Prostate gland (tissue), 2 donors: ENCODE measurements around the gene PPP2R5B.

Experiments used
- POLR2AphosphoS5 ChIP-seq: sonication (generic); formaldehyde crosslinking; IDR thresholded peaks from one replicate; pipeline ENCODE4 v1.6.1; 2017; ENCODE audit warnings: antibody characterized with exemption
- TF ChIP-seq, protein P1 (sequence below), 4 experiments: fragments of 200-600 bp in 2 of 4; fragments of 450-650 bp in 2 of 4; sonication (generic) in 2 of 4; IDR thresholded peaks; 1 replicate in 3 of 4; 2 replicates in 1 of 4; pipeline ENCODE4 v1.5.1; 2016 to 2019; ENCODE audit warnings: antibody characterized with exemption in 4 of 4, mild to moderate bottlenecking in 2 of 4, moderate library complexity in 2 of 4

DNA sequence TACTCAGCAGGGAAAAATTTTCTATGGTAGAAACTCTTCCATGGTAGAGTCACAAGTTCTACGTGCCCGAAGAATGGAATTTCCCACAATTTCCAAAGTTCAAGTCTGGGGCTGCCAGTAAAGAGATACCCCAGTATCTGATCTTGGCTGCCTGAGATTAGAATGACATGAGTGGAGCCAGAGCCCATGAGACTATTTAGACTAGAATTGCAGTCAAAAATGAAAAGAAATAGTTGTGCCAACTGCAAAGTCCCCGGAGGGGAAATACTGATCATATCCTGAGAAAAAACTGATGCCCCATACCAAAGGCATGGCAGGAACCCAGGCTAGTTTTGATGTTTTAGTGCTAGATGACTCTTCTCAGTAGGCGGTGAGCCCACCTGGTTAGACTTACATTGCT lies 36.2 kb downstream of the PPP2R5B start:
- TF ChIP-seq, protein P1, sequence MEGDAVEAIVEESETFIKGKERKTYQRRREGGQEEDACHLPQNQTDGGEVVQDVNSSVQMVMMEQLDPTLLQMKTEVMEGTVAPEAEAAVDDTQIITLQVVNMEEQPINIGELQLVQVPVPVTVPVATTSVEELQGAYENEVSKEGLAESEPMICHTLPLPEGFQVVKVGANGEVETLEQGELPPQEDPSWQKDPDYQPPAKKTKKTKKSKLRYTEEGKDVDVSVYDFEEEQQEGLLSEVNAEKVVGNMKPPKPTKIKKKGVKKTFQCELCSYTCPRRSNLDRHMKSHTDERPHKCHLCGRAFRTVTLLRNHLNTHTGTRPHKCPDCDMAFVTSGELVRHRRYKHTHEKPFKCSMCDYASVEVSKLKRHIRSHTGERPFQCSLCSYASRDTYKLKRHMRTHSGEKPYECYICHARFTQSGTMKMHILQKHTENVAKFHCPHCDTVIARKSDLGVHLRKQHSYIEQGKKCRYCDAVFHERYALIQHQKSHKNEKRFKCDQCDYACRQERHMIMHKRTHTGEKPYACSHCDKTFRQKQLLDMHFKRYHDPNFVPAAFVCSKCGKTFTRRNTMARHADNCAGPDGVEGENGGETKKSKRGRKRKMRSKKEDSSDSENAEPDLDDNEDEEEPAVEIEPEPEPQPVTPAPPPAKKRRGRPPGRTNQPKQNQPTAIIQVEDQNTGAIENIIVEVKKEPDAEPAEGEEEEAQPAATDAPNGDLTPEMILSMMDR (IDR thresholded peaks at IDR 0.05), result no peak
- TF ChIP-seq POLR2AphosphoS5, result no peak
